Spleen (tissue), 11 donors: ENCODE data around the gene AJM1. TPM values are rescaled to one million over a fixed set of nuclear protein-coding genes. Genes with fewer than 3 reads are reported as not detected.

Source experiments
- DNase-seq: peaks from one replicate; pipeline ENCODE4 v3.0.0-alpha.2; 2020
- H3K27ac ChIP-seq, 8 donors: fragments of 200-600 bp; sonication (generic) in 7 of 8; 1 replicate in 4 of 8; 2 replicates in 4 of 8; pipeline versions ENCODE4 v1.5.0 to v1.8.0; 2016 to 2021; ENCODE audit warnings: inconsistent platforms in 4 of 8, mild to moderate bottlenecking in 4 of 8, moderate library complexity in 1 of 8
- H3K27me3 ChIP-seq, 7 donors: fragments of 200-600 bp; sonication (generic) in 6 of 7; replicated peaks in 1 of 7; 1 replicate in 4 of 7; 2 replicates in 3 of 7; pipeline versions ENCODE4 v1.5.0 to v1.8.0; 2016 to 2021; ENCODE audit warnings: inconsistent platforms in 3 of 7, mild to moderate bottlenecking in 1 of 7
- H3K36me3 ChIP-seq, 6 donors: fragments of 200-600 bp; sonication (generic) in 5 of 6; 1 replicate in 4 of 6; 2 replicates in 2 of 6; pipeline versions ENCODE4 v1.5.0 to v1.8.0; 2016 to 2021; ENCODE audit warnings: inconsistent platforms in 2 of 6
- H3K4me1 ChIP-seq, 6 donors: fragments of 200-600 bp; sonication (generic) in 5 of 6; 1 replicate in 3 of 6; 2 replicates in 3 of 6; pipeline versions ENCODE4 v1.5.0 to v1.8.0; 2016 to 2021; ENCODE audit warnings: inconsistent platforms in 3 of 6
- H3K4me3 ChIP-seq, 8 donors: fragments of 200-600 bp; sonication (generic) in 7 of 8; 1 replicate in 4 of 8; 2 replicates in 4 of 8; pipeline versions ENCODE4 v1.5.0 to v1.8.0; 2016 to 2021; ENCODE audit warnings: inconsistent platforms in 4 of 8, mild to moderate bottlenecking in 4 of 8, moderate library complexity in 2 of 8
- H3K9me3 ChIP-seq, 8 donors: fragments of 200-600 bp; sonication (generic) in 7 of 8; 1 replicate in 4 of 8; 2 replicates in 4 of 8; pipeline versions ENCODE4 v1.5.0 to v1.8.0; 2016 to 2021; ENCODE audit warnings: inconsistent platforms in 4 of 8
- POLR2A ChIP-seq, 3 donors: fragments of 450-650 bp; IDR thresholded peaks; one replicate each; pipeline ENCODE4 v1.5.1; 2017; ENCODE audit warnings: antibody characterized with exemption in 3 of 3, mild to moderate bottlenecking in 1 of 3
- POLR2AphosphoS5 ChIP-seq, 3 donors: sonication (generic); formaldehyde crosslinking; IDR thresholded peaks; one replicate each; pipeline ENCODE4 v1.5.1; 2017; ENCODE audit warnings: antibody characterized with exemption in 3 of 3
- WGBS, 5 donors: extraction: QIAGEN DNeasy Blood & Tissue Kit in 3 of 5; methylation state at CpG; one replicate each; pipeline versions ENCODE4 v1.1.5 to v1.1.7; 2013 to 2018; 5-methylcytosine and 5-hydroxymethylcytosine counted together
- intact Hi-C: fragments of 100-400 bp; cut with DNase I; formaldehyde crosslinking; loops from one replicate; pipeline ENCODE4 v1.15.0; 2023; ENCODE audit warnings: low total_unique reads
- polyA plus RNA-seq, 3 donors: library from polyadenylated mRNA; stranded (reverse); fragments of 200-250 nt; gene quantifications; one replicate each; pipeline ENCODE4 v1.2.1, GENCODE V29; 2013
- total RNA-seq, 7 donors: library from RNA; depleted of rRNA in 3 of 7; stranded (reverse); fragments of >200 nt in 3 of 7; fragmentation: NEBNext Ultra II Directional in 4 of 7; extraction: Animal tissue kit (Norgen Biotek cat#: 25700) in 4 of 7; gene quantifications; one replicate each; pipeline versions ENCODE4 v1.1.0 to v1.2.1, GENCODE V29; 2016 to 2021
- TF ChIP-seq, protein P1 (sequence below), 11 experiments: fragments of 200-600 bp in 7 of 11; fragments of 450-650 bp in 4 of 11; sonication (generic) in 4 of 11; IDR thresholded peaks in 8 of 11; conservative IDR thresholded peaks in 3 of 11; 1 replicate in 7 of 11; 2 replicates in 4 of 11; pipeline versions ENCODE4 v1.4.0 to v1.8.0; 2016 to 2021; ENCODE audit warnings: antibody characterized with exemption in 11 of 11, inconsistent platforms in 4 of 11, mild to moderate bottlenecking in 1 of 11
- donor health status: healthy with polysubstance abuse.
- donor health status: DM: no; HTN: no; CAD: no; lungs with moderate emphysema.
- donor health status: DM: no; HTN: no; CAD: no.
- donor health status: Bipolar disorder and iron deficiency.
- donor health status: healthy.
- donor health status: DM: no; HTN: no; CAD: no.
- donor health status: DM: yes; HTN: yes; CAD: no.

AJM1 gene
- total and polyA plus RNA-seq, 10 donors: 0.91 to 13.1 (median 4.9) TPM

DNA sequence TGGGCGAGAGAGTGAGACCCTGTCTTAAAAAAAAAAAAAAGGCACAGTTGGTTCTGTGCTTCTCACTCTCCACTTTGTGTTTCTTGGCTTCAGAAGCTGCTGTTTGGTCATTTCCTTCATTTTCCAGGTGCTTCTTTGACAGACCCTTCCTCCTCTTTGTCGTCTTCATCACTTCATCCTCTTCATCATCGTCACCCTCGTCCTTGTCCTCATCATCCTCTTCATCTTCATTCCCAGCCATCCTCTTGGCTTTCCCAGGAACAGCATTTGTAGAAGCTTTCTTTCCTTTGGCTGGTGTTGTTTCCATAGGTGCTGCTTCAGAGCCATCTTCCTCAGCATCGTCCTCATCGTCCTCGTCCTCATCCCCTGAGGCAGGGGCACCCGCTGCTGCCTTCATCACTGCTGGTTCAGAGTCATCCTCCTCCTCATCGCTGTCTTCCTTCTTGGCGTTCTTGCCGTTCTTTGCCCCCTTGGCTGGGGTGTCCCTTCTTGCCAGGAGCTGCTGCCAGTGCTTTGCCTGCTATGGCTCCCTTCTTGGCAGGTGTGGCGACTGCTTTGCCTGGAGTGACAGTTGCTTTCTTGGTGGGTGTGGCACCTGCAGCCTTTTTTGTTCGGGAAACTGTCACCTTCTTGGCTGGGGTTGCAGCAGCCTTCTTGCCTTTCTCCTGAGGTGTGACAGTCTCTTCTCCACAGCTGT, 27.4 kb upstream of the AJM1 start:
- Histone ChIP-seq H3K4me1 (peaks cover 8 to 58% (median 24%) of the 10 kb centered on the region in 6 donors), H3K27me3 (no peaks in the 10 kb centered on the region), H3K9me3 (no peaks in the 10 kb centered on the region), H3K27ac (no peak overlapping the region), H3K36me3 (peaks cover 0 to 73% (median 2%) of the 10 kb centered on the region in 6 donors), H3K4me3 (no peak overlapping the region)
- no peak for DNase-seq
- intact Hi-C loops: no loop called here
- TF ChIP-seq POLR2A (IDR thresholded peaks at IDR 0.05) (no peak), POLR2AphosphoS5 (IDR thresholded peaks at IDR 0.05) (no peak)
- TF ChIP-seq, protein P1, sequence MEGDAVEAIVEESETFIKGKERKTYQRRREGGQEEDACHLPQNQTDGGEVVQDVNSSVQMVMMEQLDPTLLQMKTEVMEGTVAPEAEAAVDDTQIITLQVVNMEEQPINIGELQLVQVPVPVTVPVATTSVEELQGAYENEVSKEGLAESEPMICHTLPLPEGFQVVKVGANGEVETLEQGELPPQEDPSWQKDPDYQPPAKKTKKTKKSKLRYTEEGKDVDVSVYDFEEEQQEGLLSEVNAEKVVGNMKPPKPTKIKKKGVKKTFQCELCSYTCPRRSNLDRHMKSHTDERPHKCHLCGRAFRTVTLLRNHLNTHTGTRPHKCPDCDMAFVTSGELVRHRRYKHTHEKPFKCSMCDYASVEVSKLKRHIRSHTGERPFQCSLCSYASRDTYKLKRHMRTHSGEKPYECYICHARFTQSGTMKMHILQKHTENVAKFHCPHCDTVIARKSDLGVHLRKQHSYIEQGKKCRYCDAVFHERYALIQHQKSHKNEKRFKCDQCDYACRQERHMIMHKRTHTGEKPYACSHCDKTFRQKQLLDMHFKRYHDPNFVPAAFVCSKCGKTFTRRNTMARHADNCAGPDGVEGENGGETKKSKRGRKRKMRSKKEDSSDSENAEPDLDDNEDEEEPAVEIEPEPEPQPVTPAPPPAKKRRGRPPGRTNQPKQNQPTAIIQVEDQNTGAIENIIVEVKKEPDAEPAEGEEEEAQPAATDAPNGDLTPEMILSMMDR (IDR thresholded peaks at IDR 0.05 in 8 of 11, conservative IDR thresholded peaks at IDR 0.05 in 3 of 11): no peak
- WGBS, 5 donors: 92 to 95% (median 92%) methylated on average over 13 of the region's 13 CpGs

DNA sequence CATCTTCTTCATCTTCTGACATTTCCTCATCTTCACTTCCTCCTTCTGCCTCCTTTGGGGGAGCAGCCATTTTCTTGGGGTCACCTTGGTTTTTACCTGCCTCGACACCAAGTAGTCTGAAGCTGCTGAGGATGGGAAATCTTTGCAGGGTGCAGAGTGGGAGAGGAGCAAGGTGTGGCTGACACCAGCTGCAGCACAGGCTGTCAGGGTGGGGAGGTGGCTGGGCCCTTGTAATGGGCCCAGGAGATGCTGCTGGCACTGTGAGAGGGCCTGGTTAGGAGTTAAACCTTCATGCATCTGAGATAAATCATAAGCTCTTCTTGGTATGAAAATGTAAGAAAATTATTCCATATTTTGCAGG, 26.9 kb upstream of the AJM1 start:
- no peak overlapping the region for H3K27ac ChIP-seq
- peaks cover 0 to 68% (median 2%) of the 10 kb centered on the region in 6 donors for H3K36me3 ChIP-seq
- TF ChIP-seq, protein P1 (IDR thresholded peaks at IDR 0.05 in 8 of 11, conservative IDR thresholded peaks at IDR 0.05 in 3 of 11): no peak
- no peak for TF ChIP-seq POLR2AphosphoS5 (IDR thresholded peaks at IDR 0.05)
- no peak for TF ChIP-seq POLR2A (IDR thresholded peaks at IDR 0.05)
- DNase-seq: no peak
- H3K4me1 ChIP-seq: peaks cover 2 to 57% (median 20%) of the 10 kb centered on the region in 6 donors
- intact Hi-C loops: no loop called here
- H3K27me3 ChIP-seq: no peaks in the 10 kb centered on the region
- no peak overlapping the region for H3K4me3 ChIP-seq
- H3K9me3 ChIP-seq: no peaks in the 10 kb centered on the region
- WGBS, 5 donors: 0 to 56% (median 0%) methylated on average over 1 of the region's 1 CpG

DNA sequence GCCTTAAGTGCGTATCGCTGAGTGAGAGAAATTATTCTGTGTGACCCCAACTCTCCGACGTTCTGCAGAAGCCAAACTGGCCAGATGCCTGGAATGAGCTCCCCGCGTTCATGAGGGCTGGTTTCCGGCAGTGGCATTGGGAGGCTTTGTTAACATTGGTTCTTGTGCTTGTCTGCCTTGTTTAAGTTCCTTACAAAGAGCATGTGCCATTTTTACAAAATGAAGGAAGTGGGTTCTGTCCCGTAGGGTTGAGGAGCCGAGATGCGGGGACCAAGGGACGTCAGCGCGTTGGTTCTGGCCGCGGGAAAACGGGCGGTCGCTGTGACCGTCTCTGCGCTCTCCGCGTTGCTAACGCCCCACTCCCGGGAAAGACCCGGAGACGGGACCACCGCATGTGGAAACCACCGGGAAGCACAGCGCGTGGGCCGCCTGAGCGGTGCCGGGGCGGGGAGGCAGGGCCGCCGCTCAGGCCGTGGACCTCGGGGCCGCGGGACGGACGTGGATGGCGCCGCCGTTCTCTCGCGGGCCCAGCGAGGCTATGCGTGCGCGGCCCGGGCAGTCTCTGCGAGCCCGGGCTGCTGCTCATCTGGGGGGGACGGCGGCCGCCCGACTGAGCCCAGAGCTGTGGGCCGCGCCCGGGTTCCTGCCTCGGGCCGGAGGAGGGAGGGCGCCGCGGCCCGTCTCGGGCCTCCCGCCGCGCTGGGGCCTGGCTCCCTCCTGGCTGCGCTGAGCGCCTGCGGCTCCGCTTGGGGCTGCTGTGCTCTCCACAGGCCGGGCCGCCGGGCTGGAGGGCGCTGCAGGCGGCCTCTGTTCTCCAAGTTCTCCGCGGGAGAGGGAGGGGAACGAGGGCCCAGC, 21.1 kb upstream of the AJM1 start:
- peak overlapping the region in 5 of 8 donors; percentile 11 to 55 (median 34) for H3K27ac ChIP-seq
- peaks cover 0 to 24% (median 15%) of the 10 kb centered on the region in 6 donors for H3K4me1 ChIP-seq
- no peak for DNase-seq
- H3K36me3 ChIP-seq: peaks cover 0 to 53% (median 30%) of the 10 kb centered on the region in 6 donors
- TF ChIP-seq POLR2AphosphoS5 (IDR thresholded peaks at IDR 0.05): peak in 1 of 3 donors; percentile 0
- TF ChIP-seq POLR2A (IDR thresholded peaks at IDR 0.05): no peak
- H3K4me3 ChIP-seq: peak overlapping the region in 5 of 8 donors; percentile 5 to 48 (median 23)
- H3K27me3 ChIP-seq: no peaks in the 10 kb centered on the region
- intact Hi-C loops: no loop called here
- H3K9me3 ChIP-seq: no peaks in the 10 kb centered on the region
- WGBS, 5 donors: 32 to 51% (median 37%) methylated on average over 63 to 83 of the region's 83 CpGs

DNA sequence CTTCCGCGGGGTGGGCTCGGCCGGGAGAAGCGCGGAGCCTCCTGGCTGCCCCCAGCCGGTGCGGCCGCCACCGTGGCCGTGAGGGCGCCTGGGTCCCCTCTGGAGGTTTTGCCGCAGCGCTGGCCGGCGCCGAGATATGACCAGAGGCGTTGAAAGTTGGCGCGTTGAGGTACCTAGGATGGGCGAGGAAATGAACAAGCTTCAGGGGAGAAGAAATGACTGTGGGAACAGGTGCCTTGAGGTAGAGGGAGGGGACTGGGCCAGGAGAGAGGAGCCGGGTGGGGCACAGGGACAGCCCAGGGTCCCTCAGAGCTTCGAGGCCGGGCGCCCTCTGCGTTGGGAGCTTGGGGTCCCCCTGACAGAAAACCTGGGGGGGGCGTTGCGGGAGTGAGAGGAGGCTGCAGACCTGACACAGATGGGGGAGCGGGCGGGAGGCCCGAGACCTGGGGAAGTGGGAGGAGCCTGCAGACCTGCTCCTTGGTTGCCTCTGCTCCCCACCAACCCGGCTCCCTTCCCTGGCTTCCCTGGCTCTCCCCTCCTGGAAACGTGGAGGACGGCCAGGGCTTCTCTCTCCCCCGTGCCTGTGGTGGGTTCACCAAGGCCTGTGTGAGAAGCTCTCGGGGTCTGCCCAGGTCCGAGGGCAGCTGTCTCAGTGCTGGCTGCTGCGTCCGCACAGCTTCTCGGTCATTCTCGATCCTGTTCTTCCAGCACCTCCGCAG, 20.3 kb upstream of the AJM1 start:
- Histone ChIP-seq H3K27ac (peak overlapping the region in 2 of 8 donors; percentile 34 to 55), H3K36me3 (peaks cover 0 to 59% (median 37%) of the 10 kb centered on the region in 6 donors), H3K4me3 (peak overlapping the region in 3 of 8 donors; percentile 5 to 48 (median 37)), H3K4me1 (peaks cover 0 to 24% (median 15%) of the 10 kb centered on the region in 6 donors), H3K9me3 (no peaks in the 10 kb centered on the region), H3K27me3 (no peaks in the 10 kb centered on the region)
- intact Hi-C loops: no loop called here
- 78 to 85% (median 82%) methylated on average over 37 to 42 of the region's 42 CpGs for WGBS, 5 donors
- no peak for DNase-seq
- TF ChIP-seq POLR2A (IDR thresholded peaks at IDR 0.05): no peak
